ENCODE measurements around the gene KLHL18.

The KLHL18 gene

GRCh38 chr3:47380601-47381316, 98.0 kb downstream of the KLHL18 start, which contains the start of gene PTPN23:
TSS of gene PTPN23 (plus strand) at chr3:47381021. CDS start at chr3:47381097, 76 bp downstream.
- peak within 1 kb of the TSS; percentile 95 for H3K4me3 ChIP-seq (ENCODE audit: low read depth, low read length)
- DNase-seq (ENCODE audit: low read depth): peak; percentile 95

DNA sequence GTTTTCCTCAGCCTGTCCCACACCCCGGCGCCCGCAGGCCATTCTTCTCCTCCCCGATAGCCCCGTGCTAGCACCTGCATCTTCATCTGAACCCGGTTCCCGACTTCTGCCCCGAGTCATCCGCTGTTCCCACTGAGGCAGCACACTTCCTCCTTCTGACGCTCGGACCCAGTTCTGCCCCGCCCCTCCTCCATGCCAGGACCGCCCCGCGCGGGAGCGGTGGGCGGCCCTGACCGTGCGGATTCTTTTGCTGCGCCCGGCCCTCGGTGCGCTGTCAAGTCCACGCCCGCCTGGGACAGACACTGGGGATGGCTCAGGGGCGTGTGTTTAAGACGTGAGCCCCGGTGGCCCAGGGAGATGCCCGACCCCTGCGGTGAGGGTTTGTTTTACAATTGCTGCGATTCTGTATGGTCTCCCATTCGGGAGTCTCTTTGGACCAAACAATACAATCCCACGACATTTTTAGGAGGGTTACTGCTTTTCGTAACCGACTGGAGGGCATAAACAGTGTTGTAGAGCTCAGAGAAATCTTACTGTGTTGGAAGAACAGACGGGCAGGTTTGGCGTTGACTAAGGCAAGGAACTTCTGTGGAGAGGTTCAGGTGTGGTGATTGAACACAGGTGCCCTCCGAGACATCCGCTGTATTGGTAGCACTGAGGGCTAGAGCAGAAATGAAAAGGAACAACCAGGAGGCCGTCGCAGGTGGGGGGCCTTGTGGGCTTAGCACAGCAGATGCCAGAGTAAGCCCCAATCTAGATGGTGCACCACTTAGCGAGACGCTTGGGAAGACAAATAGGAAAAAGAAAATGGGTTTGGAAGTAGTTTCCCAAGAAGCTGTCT, 98.8 kb downstream of the KLHL18 start:
- DNase-seq (ENCODE audit: low read depth): peak; percentile 57
- peak overlapping the region; percentile 95 for H3K4me3 ChIP-seq (ENCODE audit: low read depth, low read length)

DNA sequence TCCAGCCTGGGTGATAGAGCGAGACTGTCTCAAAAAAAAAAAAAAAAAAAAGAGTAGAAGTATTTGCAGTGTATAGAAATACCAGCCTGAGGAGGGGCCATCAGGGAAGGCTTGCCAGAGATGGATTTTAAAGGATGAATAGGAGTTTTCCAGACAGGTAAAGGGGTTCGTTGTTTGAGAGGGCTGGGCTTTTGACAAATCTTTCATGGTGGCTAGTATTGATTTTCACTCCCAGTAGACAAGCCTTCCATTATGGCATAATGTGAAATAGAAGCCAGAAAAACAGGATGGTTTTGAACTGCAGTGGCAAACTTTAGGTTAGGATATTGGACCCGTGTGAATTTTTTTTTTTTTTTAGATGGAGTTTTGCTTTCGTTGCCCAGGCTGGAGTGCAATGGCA, 101.7 kb downstream of the KLHL18 start:
- DNase-seq (ENCODE audit: low read depth): no peak
- H3K4me3 ChIP-seq (ENCODE audit: low read depth, low read length): no peak overlapping the region

- no peak overlapping the region for H3K4me3 ChIP-seq (ENCODE audit: low read depth, low read length)
- DNase-seq (ENCODE audit: low read depth): no peak
Measured at GRCh38 chr3:47385007-47385406, 102.3 kb downstream of the KLHL18 start.

- H3K4me3 ChIP-seq (ENCODE audit: low read depth, low read length): no peak overlapping the region
- DNase-seq (ENCODE audit: low read depth): no peak
Measured at GRCh38 chr3:47385796-47386195, 103.1 kb downstream of the KLHL18 start.

DNA sequence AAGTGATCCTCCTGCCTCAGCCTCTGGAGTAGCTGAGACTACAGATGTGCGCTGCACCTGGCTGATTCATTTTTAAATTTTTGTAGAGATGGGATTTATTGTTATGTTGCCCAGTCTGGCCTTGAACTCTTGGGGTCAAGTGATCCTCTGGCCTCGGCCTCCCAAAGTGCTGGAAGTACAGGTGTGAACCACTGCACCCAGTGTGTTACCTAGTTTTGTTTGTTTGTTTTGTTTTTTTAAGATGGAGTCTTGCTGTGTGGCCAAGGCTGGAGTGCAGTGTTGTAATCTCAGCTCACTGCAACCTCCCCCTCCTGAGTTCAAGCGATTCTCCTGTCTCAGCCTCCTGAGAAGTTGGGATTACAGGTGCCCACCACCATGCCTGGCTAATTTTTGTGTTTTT, 110.2 kb downstream of the KLHL18 start:
- no peak for DNase-seq (ENCODE audit: low read depth)
- no peak overlapping the region for H3K4me3 ChIP-seq (ENCODE audit: low read depth, low read length)

- no peak overlapping the region for H3K4me3 ChIP-seq (ENCODE audit: low read depth, low read length)
- DNase-seq (ENCODE audit: low read depth): no peak
Measured at GRCh38 chr3:47394140-47394870, 111.6 kb downstream of the KLHL18 start.

- no peak overlapping the region for H3K4me3 ChIP-seq (ENCODE audit: low read depth, low read length)
- DNase-seq (ENCODE audit: low read depth): no peak
Measured at GRCh38 chr3:47394881-47395280, 112.1 kb downstream of the KLHL18 start.

Measured in skeletal muscle cell (primary cell).